Chondrocyte (in vitro differentiated cells): Measurements from ENCODE around the gene OR4N5. TPM values are rescaled to one million over a fixed set of nuclear protein-coding genes. Genes with fewer than 3 reads are reported as not detected.
"Not testable (repeated sequence)": the region's sequence is repeated elsewhere in the genome, so short reads cannot be mapped to it uniquely, and the experiment has no call there.

Experiments
- DNase-seq: peaks from one replicate; pipeline ENCODE4 v3.0.0; 2021; ENCODE audit warnings: mixed read lengths, low spot score
- H3K27ac Mint-ChIP-seq: one replicate; pipeline ENCODE4 v1.8.0; 2021; ENCODE audit warnings: mild to moderate bottlenecking, moderate library complexity, mixed read lengths; ENCODE audit not compliant: unreplicated experiment
- H3K27me3 Mint-ChIP-seq: 2 replicates; pipeline ENCODE4 v1.8.0; 2021; ENCODE audit warnings: low read depth, mixed read lengths
- H3K36me3 Mint-ChIP-seq: 2 replicates; pipeline ENCODE4 v1.8.0; 2021; ENCODE audit warnings: low read depth, mixed read lengths
- H3K4me1 Mint-ChIP-seq: 2 replicates; pipeline ENCODE4 v1.8.0; 2021; ENCODE audit warnings: low read depth, mild to moderate bottlenecking, mixed read lengths
- H3K4me3 Mint-ChIP-seq: one replicate; pipeline ENCODE4 v1.8.0; 2021; ENCODE audit warnings: mild to moderate bottlenecking, moderate library complexity, mixed read lengths; ENCODE audit not compliant: unreplicated experiment
- H3K9me3 Mint-ChIP-seq: 2 replicates; pipeline ENCODE4 v1.8.0; 2021; ENCODE audit warnings: low read depth, mixed read lengths
- CTCF ChIP-seq: fragments of 200-600 bp; sonication (generic); IDR thresholded peaks from 2 replicates; pipeline ENCODE4 v1.5.0; 2021; ENCODE audit warnings: antibody characterized with exemption, mild to moderate bottlenecking, moderate library complexity
- long read RNA-seq: library from polyadenylated mRNA; stranded (forward); transcript quantifications from one replicate; pipeline ENCODE4 v2.0.0, GENCODE V29; 2021
- total RNA-seq: library from RNA; stranded (reverse); gene quantifications from 3 replicates; pipeline ENCODE4 v1.2.1, GENCODE V29; 2021

OR4N5 gene
- not detected in 3 replicates for total RNA-seq
- long read RNA-seq: 0 reads

GRCh38 chr14:20138520-20138919 is at the start of gene OR4N5:
OR4N5 (plus strand) TSS chr14:20138820; CDS start chr14:20143736, 4,916 bp downstream.
- Mint-ChIP-seq H3K9me3 (peaks cover 17% of the 10 kb centered on the region), H3K4me3 (no peak within 1 kb of the TSS), H3K36me3 (no peaks in the 10 kb centered on the region), H3K27ac (no peak within 1 kb of the TSS), H3K4me1 (no peaks in the 10 kb centered on the region), H3K27me3 (no peaks in the 10 kb centered on the region)
- TF ChIP-seq CTCF: no peak
- DNase-seq: no peak

- Mint-ChIP-seq H3K27ac (no peak overlapping the region), H3K36me3 (no peaks in the 10 kb centered on the region), H3K9me3 (peaks cover 29% of the 10 kb centered on the region), H3K4me1 (no peaks in the 10 kb centered on the region), H3K4me3 (no peak overlapping the region), H3K27me3 (no peaks in the 10 kb centered on the region)
- no peak for DNase-seq
- no peak for TF ChIP-seq CTCF
These were observed 46.6 kb upstream of the OR4N5 start for GRCh38 chr14:20092050-20092449.

- no peaks in the 10 kb centered on the region for H3K4me1 Mint-ChIP-seq
- H3K27ac Mint-ChIP-seq: no peak overlapping the region
- peaks cover 30% of the 10 kb centered on the region for H3K9me3 Mint-ChIP-seq
- no peak for TF ChIP-seq CTCF
- no peak overlapping the region for H3K4me3 Mint-ChIP-seq
- no peaks in the 10 kb centered on the region for H3K27me3 Mint-ChIP-seq
- no peaks in the 10 kb centered on the region for H3K36me3 Mint-ChIP-seq
- no peak for DNase-seq
These were observed 45.2 kb upstream of the OR4N5 start for GRCh38 chr14:20093442-20093841.

GRCh38 chr14:20098926-20099770 is 39.5 kb upstream of the OR4N5 start:
- H3K27ac Mint-ChIP-seq, H3K4me3 Mint-ChIP-seq, H3K36me3 Mint-ChIP-seq, DNase-seq, H3K27me3 Mint-ChIP-seq, H3K4me1 Mint-ChIP-seq: not testable (repeated sequence)
- peaks cover 38% of the 10 kb centered on the region for H3K9me3 Mint-ChIP-seq

GRCh38 chr14:20110438-20110837 is 28.2 kb upstream of the OR4N5 start, which contains the start of gene OR4K17:
OR4K17 (plus strand) TSS chr14:20110739; CDS start chr14:20117500, 6,761 bp downstream.
- TF ChIP-seq CTCF: no peak
- Mint-ChIP-seq H3K27me3 (no peaks in the 10 kb centered on the region), H3K4me1 (no peaks in the 10 kb centered on the region), H3K4me3 (no peak within 1 kb of the TSS), H3K36me3 (no peaks in the 10 kb centered on the region), H3K9me3 (peaks cover 28% of the 10 kb centered on the region), H3K27ac (no peak within 1 kb of the TSS)
- no peak for DNase-seq
